ENCODE measurements around the gene HLA-DQB1. TPM values are rescaled to one million over a fixed set of nuclear protein-coding genes. Genes with fewer than 3 reads are reported as not detected.

The HLA-DQB1 gene
- total RNA-seq, 1 experiment from 2014 or later, result not detected

GRCh38 chr6:32637883-32638282 lies 28.6 kb downstream of the HLA-DQB1 start:
- Histone ChIP-seq H3K36me3 (ENCODE audit: low read depth, low read length) (no peaks in the 10 kb centered on the region), H3K9ac (ENCODE audit: low read length) (no peak overlapping the region), H4K20me1 (ENCODE audit: low read length) (no peaks in the 10 kb centered on the region), H3K9me2 (replicated peaks; ENCODE audit: low read length) (no peaks in the 10 kb centered on the region), H3F3A (ENCODE audit: low read length, unreplicated experiment) (no peaks in the 10 kb centered on the region), H3K27ac (ENCODE audit: low read length) (no peak overlapping the region), H3K79me2 (ENCODE audit: low read length) (no peaks in the 10 kb centered on the region), H3K27me3 (ENCODE audit: low read length) (peaks cover 45% of the 10 kb centered on the region), H3K4me2 (ENCODE audit: low read length) (no peak overlapping the region), H3K4me1 (ENCODE audit: insufficient read depth, low read length) (no peaks in the 10 kb centered on the region), H2AFZ (ENCODE audit: low read length) (no peak overlapping the region), H3K4me3 (ENCODE audit: low read length) (no peak overlapping the region), H3K9me3 (ENCODE audit: low read length) (no peaks in the 10 kb centered on the region)
- ATAC-seq, result no peak
- no TSS peak for BruUV-seq (replicated peaks)
- DNase-seq, result no peak
- TF ChIP-seq EZH2 (IDR thresholded peaks at IDR 0.05; ENCODE audit: low read length, unreplicated experiment) (no peak), CTCF (conservative IDR thresholded peaks at IDR 0.05; ENCODE audit: low read depth, low read length) (no peak), EZH2phosphoT487 (IDR thresholded peaks at IDR 0.05; ENCODE audit: borderline replicate concordance, low read length) (no peak)
- ChIA-PET POLR2A (ENCODE audit: unreplicated experiment) (no interaction called here), CTCF (no interaction called here)
- intact Hi-C loops (cut with micrococcal nuclease), result no loop called here

- Histone ChIP-seq H3K9me3 (ENCODE audit: low read length) (no peaks in the 10 kb centered on the region), H3K4me2 (ENCODE audit: low read length) (no peak within 1 kb of the TSS), H3K4me3 (ENCODE audit: low read length) (no peak within 1 kb of the TSS), H3K27me3 (ENCODE audit: low read length) (peaks cover 45% of the 10 kb centered on the region), H3K4me1 (ENCODE audit: insufficient read depth, low read length) (no peaks in the 10 kb centered on the region), H3K79me2 (ENCODE audit: low read length) (no peaks in the 10 kb centered on the region), H3K9me2 (replicated peaks; ENCODE audit: low read length) (no peaks in the 10 kb centered on the region), H3F3A (ENCODE audit: low read length, unreplicated experiment) (no peaks in the 10 kb centered on the region), H4K20me1 (ENCODE audit: low read length) (no peaks in the 10 kb centered on the region), H2AFZ (ENCODE audit: low read length) (no peak within 1 kb of the TSS), H3K9ac (ENCODE audit: low read length) (no peak within 1 kb of the TSS), H3K36me3 (ENCODE audit: low read depth, low read length) (no peaks in the 10 kb centered on the region), H3K27ac (ENCODE audit: low read length) (no peak within 1 kb of the TSS)
- no TSS peak for BruUV-seq (replicated peaks)
- ChIA-PET CTCF (no interaction called here), POLR2A (ENCODE audit: unreplicated experiment) (no interaction called here)
- TF ChIP-seq EZH2 (IDR thresholded peaks at IDR 0.05; ENCODE audit: low read length, unreplicated experiment) (no peak), EZH2phosphoT487 (IDR thresholded peaks at IDR 0.05; ENCODE audit: borderline replicate concordance, low read length) (no peak), CTCF (conservative IDR thresholded peaks at IDR 0.05; ENCODE audit: low read depth, low read length) (no peak)
- ATAC-seq, result no peak
- peak; percentile 7 for DNase-seq
- intact Hi-C loops (cut with micrococcal nuclease), result no loop called here
Observed at GRCh38 chr6:32637219-32637880, 29.1 kb downstream of the HLA-DQB1 start, which contains the start of gene HLA-DQA1. TSS of gene HLA-DQA1 (plus strand) at chr6:32637406. CDS start at chr6:32637459, 53 bp downstream.

GRCh38 chr6:32635526-32636123 lies 30.8 kb downstream of the HLA-DQB1 start:
- H3K9ac ChIP-seq (ENCODE audit: low read length), result no peak overlapping the region
- DNase-seq (no peak), ATAC-seq (no peak)

More at GRCh38 chr6:32635526-32636123, 30.8 kb downstream of the HLA-DQB1 start:
- no peaks in the 10 kb centered on the region for H3K9me2 ChIP-seq (replicated peaks; ENCODE audit: low read length)
- H3F3A ChIP-seq (ENCODE audit: low read length, unreplicated experiment), result no peaks in the 10 kb centered on the region
- BruUV-seq (replicated peaks), result no TSS peak
- H4K20me1 ChIP-seq (ENCODE audit: low read length), result no peaks in the 10 kb centered on the region
- H3K79me2 ChIP-seq (ENCODE audit: low read length), result no peaks in the 10 kb centered on the region
- TF ChIP-seq CTCF (conservative IDR thresholded peaks at IDR 0.05; ENCODE audit: low read depth, low read length) (no peak), EZH2phosphoT487 (IDR thresholded peaks at IDR 0.05; ENCODE audit: borderline replicate concordance, low read length) (no peak), EZH2 (IDR thresholded peaks at IDR 0.05; ENCODE audit: low read length, unreplicated experiment) (no peak)
- POLR2A ChIA-PET (ENCODE audit: unreplicated experiment), result no interaction called here
- no peaks in the 10 kb centered on the region for H3K4me1 ChIP-seq (ENCODE audit: insufficient read depth, low read length)
- peaks cover 41% of the 10 kb centered on the region for H3K27me3 ChIP-seq (ENCODE audit: low read length)
- CTCF ChIA-PET, result interaction anchor here (0.7 kb wide), 1 partner anchor 65 kb away, joined by 3 read pairs; no protein-coding TSS in a partner anchor
- no peak overlapping the region for H2AFZ ChIP-seq (ENCODE audit: low read length)
- H3K9me3 ChIP-seq (ENCODE audit: low read length), result no peaks in the 10 kb centered on the region
- no peak overlapping the region for H3K27ac ChIP-seq (ENCODE audit: low read length)
- intact Hi-C loops (cut with micrococcal nuclease), result no loop called here
- H3K4me3 ChIP-seq (ENCODE audit: low read length), result no peak overlapping the region
- H3K4me2 ChIP-seq (ENCODE audit: low read length), result no peak overlapping the region
- no peaks in the 10 kb centered on the region for H3K36me3 ChIP-seq (ENCODE audit: low read depth, low read length)

Data from PC-3 (cell line).